Keratinocyte (primary cell): Measurements from ENCODE around the gene MYO10. TPM values are rescaled to one million over a fixed set of nuclear protein-coding genes. Genes with fewer than 3 reads are reported as not detected.
A peak's percentile ranks its signal among the peaks of the same experiment; 100 is the strongest.

ENCODE experiments used
- DNase-seq: peaks from one replicate; pipeline ENCODE4 v3.0.0-alpha.2; 2011; ENCODE audit warnings: low read depth, missing footprints, low spot score
- FAIRE-seq: peaks from 2 replicates; lab custom pipeline; 2011; peaks lifted over from hg19 to GRCh38; lab: Jason Lieb, UNC
- H2AFZ ChIP-seq: 2 replicates; pipeline ENCODE4 v1.6.0; 2012; ENCODE audit warnings: low read length, control low read depth, inconsistent platforms; ENCODE audit not compliant: control insufficient read depth
- H3K27ac ChIP-seq: 2 replicates; pipeline ENCODE4 v1.5.1; 2011; ENCODE audit warnings: low read length; ENCODE audit not compliant: control insufficient read depth, insufficient read depth
- H3K27me3 ChIP-seq: 3 replicates; pipeline ENCODE4 v1.6.0; 2011; ENCODE audit warnings: low read length; ENCODE audit not compliant: control insufficient read depth, insufficient read depth; ENCODE audit errors: extremely low read depth
- H3K36me3 ChIP-seq, 2 experiments: 2 replicates in 1 of 2; 3 replicates in 1 of 2; pipeline ENCODE4 v1.5.1; 2011; ENCODE audit warnings: low read length in 2 of 2, mild to moderate bottlenecking in 1 of 2; ENCODE audit not compliant: control insufficient read depth in 2 of 2, insufficient read depth in 2 of 2; ENCODE audit errors: extremely low read depth in 1 of 2
- H3K4me1 ChIP-seq: 3 replicates; pipeline ENCODE4 v1.5.1; 2011; ENCODE audit warnings: low read length; ENCODE audit not compliant: control insufficient read depth, insufficient read depth; ENCODE audit errors: extremely low read depth
- H3K4me2 ChIP-seq: 3 replicates; pipeline ENCODE4 v1.6.0; 2011; ENCODE audit warnings: low read depth, low read length; ENCODE audit not compliant: control insufficient read depth, insufficient read depth; ENCODE audit errors: extremely low read depth
- H3K4me3 ChIP-seq, 3 experiments: fragments of 200-600 bp in 1 of 3; sonication (generic) in 1 of 3; 2 replicates in 2 of 3; 3 replicates in 1 of 3; pipeline ENCODE4 v1.5.1; 2011 to 2016; ENCODE audit warnings: low read length in 3 of 3, mild to moderate bottlenecking in 3 of 3, control low read depth in 2 of 3, inconsistent platforms in 1 of 3, low read depth in 1 of 3, mixed read lengths in 1 of 3, mixed run types in 1 of 3, moderate library complexity in 1 of 3; ENCODE audit not compliant: control insufficient read depth in 2 of 3, insufficient read depth in 2 of 3; ENCODE audit errors: extremely low read depth in 1 of 3
- H3K79me2 ChIP-seq: 2 replicates; pipeline ENCODE4 v1.6.0; 2012; ENCODE audit warnings: low read length; ENCODE audit not compliant: control insufficient read depth, insufficient read depth
- H3K9ac ChIP-seq: 3 replicates; pipeline ENCODE4 v1.6.0; 2011; ENCODE audit warnings: low read length; ENCODE audit not compliant: control insufficient read depth, insufficient read depth; ENCODE audit errors: extremely low read depth
- H3K9me1 ChIP-seq: 3 replicates; pipeline ENCODE4 v1.6.0; 2011; ENCODE audit warnings: low read length; ENCODE audit not compliant: control insufficient read depth, insufficient read depth; ENCODE audit errors: extremely low read depth
- H3K9me3 ChIP-seq: 2 replicates; pipeline ENCODE4 v1.5.1; 2012; ENCODE audit warnings: low read depth, low read length; ENCODE audit not compliant: control insufficient read depth
- H4K20me1 ChIP-seq: 3 replicates; pipeline ENCODE4 v1.6.0; 2011; ENCODE audit warnings: low read length; ENCODE audit not compliant: control insufficient read depth, insufficient read depth; ENCODE audit errors: extremely low read depth
- EZH2 ChIP-seq: IDR thresholded peaks from one replicate; pipeline ENCODE4 v1.6.1; 2012; ENCODE audit warnings: inconsistent platforms, mild to moderate bottlenecking, low read length, moderate library complexity
- dilution Hi-C: fragments of 300-500 bp; cut with MboI; formaldehyde crosslinking; loops from one replicate; pipeline ENCODE4 v1.7.0; 2020; ENCODE audit warnings: low sequenced_read_pairs; ENCODE audit not compliant: extremely low pct_ligation_motif_present
- polyA plus RNA-seq, 5 experiments: library from polyadenylated mRNA; depleted of rRNA in 3 of 5; stranded (reverse) in 3 of 5; stranded (forward) in 1 of 5; unstranded in 1 of 5; fragments of >200 nt; gene quantifications; 1 replicate in 1 of 5; 2 replicates in 3 of 5; 3 replicates in 1 of 5; pipeline versions ENCODE4 v1.2.1 to v1.2.3, GENCODE V29; 2011 to 2012; ENCODE audit warnings: missing spikeins in 2 of 5, low read depth in 1 of 5, low replicate concordance in 1 of 5
- TF ChIP-seq, protein P1 (sequence below), 3 experiments: IDR thresholded peaks in 1 of 3; conservative IDR thresholded peaks in 1 of 3; optimal IDR thresholded peaks in 1 of 3; 2 replicates in 2 of 3; 3 replicates in 1 of 3; pipeline versions ENCODE3 to v1.5.1; 2011; ENCODE audit warnings: low read length in 3 of 3, mild to moderate bottlenecking in 3 of 3, moderate library complexity in 2 of 3, control low read depth in 1 of 3, inconsistent platforms in 1 of 3; ENCODE audit not compliant: insufficient read depth in 2 of 3; ENCODE audit errors: extremely low read depth in 1 of 3

MYO10 gene
- polyA plus RNA-seq, 1 donor (not counting 4 experiments of a cell fraction or from before 2014, with no cell fraction given), result 22.0 TPM

DNA sequence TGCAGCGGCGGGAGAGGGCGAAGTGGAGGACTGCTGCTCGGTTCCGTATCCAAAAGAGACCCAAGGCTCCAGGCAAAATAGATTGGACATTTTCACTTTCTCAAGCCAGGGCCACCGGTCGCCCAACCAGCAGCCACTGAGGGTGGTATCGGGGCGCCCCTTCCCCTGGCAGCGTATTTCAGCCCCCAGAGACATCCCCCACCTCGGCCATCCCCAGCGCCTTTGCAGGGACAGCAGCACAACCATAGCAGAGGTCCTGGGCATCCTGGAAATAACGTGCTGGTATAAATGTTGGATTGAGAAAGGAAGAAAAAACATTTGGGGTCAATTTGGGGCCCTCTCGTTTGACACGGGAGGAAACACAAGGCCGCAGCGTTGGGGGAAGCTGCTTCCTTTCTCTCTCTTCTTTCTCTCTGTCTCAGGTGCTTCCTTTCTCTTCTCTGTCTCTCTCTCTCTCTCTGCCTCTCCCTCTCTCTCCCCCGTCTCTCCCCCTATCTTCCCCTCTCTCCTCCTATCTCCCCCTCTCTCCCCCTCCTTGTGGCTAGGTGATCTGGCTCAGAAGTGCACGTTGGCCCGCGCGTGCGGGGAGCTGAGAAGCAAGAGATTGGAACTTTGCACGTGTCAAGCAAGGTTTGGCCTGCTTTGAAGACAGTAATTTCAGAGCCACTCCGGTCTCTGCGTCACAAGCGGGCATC is 318.7 kb downstream of the MYO10 start:
- Histone ChIP-seq H3K9me1 (no peaks in the 10 kb centered on the region), H3K9me3 (no peaks in the 10 kb centered on the region), H3K27me3 (peaks cover 16% of the 10 kb centered on the region), H3K4me2 (peak overlapping the region; percentile 87), H3K27ac (no peak overlapping the region), H3K9ac (no peak overlapping the region), H3K36me3 (no peaks in the 10 kb centered on the region), H3K4me3 (peak overlapping the region in 1 of 3 experiments; percentile 19), H3K79me2 (no peaks in the 10 kb centered on the region), H3K4me1 (peaks cover 7% of the 10 kb centered on the region), H2AFZ (no peak overlapping the region), H4K20me1 (no peaks in the 10 kb centered on the region)
- DNase-seq (no peak), FAIRE-seq (no peak)
- dilution Hi-C loops, result no loop called here
- TF ChIP-seq EZH2, result no peak
- TF ChIP-seq, protein P1, sequence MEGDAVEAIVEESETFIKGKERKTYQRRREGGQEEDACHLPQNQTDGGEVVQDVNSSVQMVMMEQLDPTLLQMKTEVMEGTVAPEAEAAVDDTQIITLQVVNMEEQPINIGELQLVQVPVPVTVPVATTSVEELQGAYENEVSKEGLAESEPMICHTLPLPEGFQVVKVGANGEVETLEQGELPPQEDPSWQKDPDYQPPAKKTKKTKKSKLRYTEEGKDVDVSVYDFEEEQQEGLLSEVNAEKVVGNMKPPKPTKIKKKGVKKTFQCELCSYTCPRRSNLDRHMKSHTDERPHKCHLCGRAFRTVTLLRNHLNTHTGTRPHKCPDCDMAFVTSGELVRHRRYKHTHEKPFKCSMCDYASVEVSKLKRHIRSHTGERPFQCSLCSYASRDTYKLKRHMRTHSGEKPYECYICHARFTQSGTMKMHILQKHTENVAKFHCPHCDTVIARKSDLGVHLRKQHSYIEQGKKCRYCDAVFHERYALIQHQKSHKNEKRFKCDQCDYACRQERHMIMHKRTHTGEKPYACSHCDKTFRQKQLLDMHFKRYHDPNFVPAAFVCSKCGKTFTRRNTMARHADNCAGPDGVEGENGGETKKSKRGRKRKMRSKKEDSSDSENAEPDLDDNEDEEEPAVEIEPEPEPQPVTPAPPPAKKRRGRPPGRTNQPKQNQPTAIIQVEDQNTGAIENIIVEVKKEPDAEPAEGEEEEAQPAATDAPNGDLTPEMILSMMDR (optimal IDR thresholded peaks at IDR 0.05 in 1 of 3, IDR thresholded peaks at IDR 0.05 in 1 of 3, conservative IDR thresholded peaks at IDR 0.05 in 1 of 3; ENCODE audit: extremely low read depth in 1 of 3, insufficient read depth in 2 of 3, low read length in 3 of 3), result no peak

DNA sequence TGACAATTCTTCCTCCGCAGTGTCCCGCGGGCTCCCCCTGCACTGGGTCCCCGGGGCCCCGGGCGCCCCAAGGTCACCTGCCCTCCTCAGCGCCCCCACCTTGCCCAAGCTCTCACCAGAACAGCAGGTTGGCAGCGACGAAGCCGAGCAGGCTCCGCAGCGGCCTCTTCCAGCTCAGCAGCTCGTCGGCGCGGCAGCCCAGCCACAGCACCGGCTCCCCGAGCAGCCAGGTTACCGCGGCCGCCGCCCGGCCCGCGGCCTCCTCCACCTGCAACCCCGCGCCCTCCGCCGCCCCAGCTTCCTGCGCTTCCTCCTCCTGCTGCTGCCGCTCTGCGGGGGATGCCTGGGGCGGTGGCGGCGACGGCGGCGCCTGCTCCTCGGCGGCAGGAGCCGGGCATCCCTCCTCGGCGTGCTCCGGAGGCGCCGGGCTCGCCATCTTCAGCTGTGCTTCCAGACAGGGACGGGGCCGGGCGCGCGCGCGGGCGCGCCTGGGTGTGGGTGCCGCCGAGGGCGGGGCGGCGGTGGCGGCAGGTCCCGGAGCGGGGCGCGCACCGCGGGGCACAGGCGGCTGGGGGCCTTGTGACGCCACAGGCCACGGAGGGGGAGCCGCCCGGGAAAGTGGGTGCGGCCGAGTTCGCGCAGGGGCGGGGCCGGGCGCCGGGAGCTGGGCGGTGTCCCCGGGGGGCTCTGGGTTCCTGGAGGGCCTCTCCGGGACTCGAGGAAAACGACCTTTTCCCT is 319.4 kb downstream of the MYO10 start, which contains the start of gene RETREG1:
TSS of gene RETREG1 (minus strand) at position 462 of the 738 bp plus-strand sequence. CDS start at position 436, 26 bp downstream.
- peak within 1 kb of the TSS; percentile 65 for H2AFZ ChIP-seq
- no peak for TF ChIP-seq EZH2
- TF ChIP-seq, protein P1 (optimal IDR thresholded peaks at IDR 0.05 in 1 of 3, IDR thresholded peaks at IDR 0.05 in 1 of 3, conservative IDR thresholded peaks at IDR 0.05 in 1 of 3; ENCODE audit: extremely low read depth in 1 of 3, insufficient read depth in 2 of 3, low read length in 3 of 3), result no peak
- H3K9me1 ChIP-seq, result no peaks in the 10 kb centered on the region
- no peak within 1 kb of the TSS for H3K27ac ChIP-seq
- no peaks in the 10 kb centered on the region for H3K79me2 ChIP-seq
- peak within 1 kb of the TSS; percentile 43 to 67 (median 61) for H3K4me3 ChIP-seq
- H3K36me3 ChIP-seq, result no peaks in the 10 kb centered on the region
- no peak within 1 kb of the TSS for H3K9ac ChIP-seq
- H4K20me1 ChIP-seq, result no peaks in the 10 kb centered on the region
- H3K27me3 ChIP-seq, result peaks cover 16% of the 10 kb centered on the region
- H3K4me1 ChIP-seq, result peaks cover 7% of the 10 kb centered on the region
- H3K9me3 ChIP-seq, result no peaks in the 10 kb centered on the region
- H3K4me2 ChIP-seq, result peak within 1 kb of the TSS; percentile 87
- dilution Hi-C loops, result no loop called here
- no peak for DNase-seq
- FAIRE-seq, result no peak
